Mesangial cell (primary cell): Measurements from ENCODE around the gene CPA4. TPM values are rescaled to one million over a fixed set of nuclear protein-coding genes. Genes with fewer than 3 reads are reported as not detected.

Experiments
- total RNA-seq: library from RNA; depleted of rRNA; stranded (reverse); fragments of >200 nt; gene quantifications from 2 replicates; pipeline ENCODE4 v1.2.3, GENCODE V29; 2015

The CPA4 gene, protein sequence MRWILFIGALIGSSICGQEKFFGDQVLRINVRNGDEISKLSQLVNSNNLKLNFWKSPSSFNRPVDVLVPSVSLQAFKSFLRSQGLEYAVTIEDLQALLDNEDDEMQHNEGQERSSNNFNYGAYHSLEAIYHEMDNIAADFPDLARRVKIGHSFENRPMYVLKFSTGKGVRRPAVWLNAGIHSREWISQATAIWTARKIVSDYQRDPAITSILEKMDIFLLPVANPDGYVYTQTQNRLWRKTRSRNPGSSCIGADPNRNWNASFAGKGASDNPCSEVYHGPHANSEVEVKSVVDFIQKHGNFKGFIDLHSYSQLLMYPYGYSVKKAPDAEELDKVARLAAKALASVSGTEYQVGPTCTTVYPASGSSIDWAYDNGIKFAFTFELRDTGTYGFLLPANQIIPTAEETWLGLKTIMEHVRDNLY
- 40.3 and 40.9 TPM in 2 replicates for total RNA-seq

GRCh38 chr7:130292682-130293257 lies at the start of gene CPA4:
TSS of gene CPA4 (plus strand) at chr7:130293161. CDS start at chr7:130293181, 20 bp downstream.

GRCh38 chr7:130266258-130266960 lies 26.6 kb upstream of the CPA4 start, which contains the start of gene CPA2:
TSS of gene CPA2 (plus strand) at chr7:130266863. CDS start at chr7:130266882, 19 bp downstream.

GRCh38 chr7:130344271-130344866 lies 51.4 kb downstream of the CPA4 start, which contains the start of gene CPA5:
TSS of gene CPA5 (plus strand) at chr7:130344816. CDS start at chr7:130346486, 1,670 bp downstream.

Other genes with a start within 250 kb of the CPA4 start
- 19.0 and 26.1 TPM in 2 replicates for gene ZC3HC1, start 241.8 kb upstream of the CPA4 start, total RNA-seq
- 13.9 and 16.6 TPM in 2 replicates for gene KLHDC10, start 222.6 kb upstream of the CPA4 start, total RNA-seq
- 7.8 and 11.4 TPM in 2 replicates for gene TMEM209, start 87.8 kb upstream of the CPA4 start, total RNA-seq
- not detected in 2 replicates for gene SSMEM1, start 85.3 kb upstream of the CPA4 start, total RNA-seq
- not detected in 2 replicates for gene CPA2, start 26.3 kb upstream of the CPA4 start, total RNA-seq
- not detected in 2 replicates for gene CPA5, start 51.7 kb downstream of the CPA4 start, total RNA-seq
- not detected in 2 replicates for gene CPA1, start 87.3 kb downstream of the CPA4 start, total RNA-seq
- 13.4 and 28.2 TPM in 2 replicates for gene CEP41, start 147.9 kb downstream of the CPA4 start, total RNA-seq
- gene MEST, start 198.9 kb downstream of the CPA4 start, total RNA-seq, result 77.9 and 170 TPM in 2 replicates